Chondrocyte (in vitro differentiated cells): ENCODE results near the gene CD40. TPM values are rescaled to one million over a fixed set of nuclear protein-coding genes. Genes with fewer than 3 reads are reported as not detected.
"Not testable (repeated sequence)": the region's sequence is repeated elsewhere in the genome, so short reads cannot be mapped to it uniquely, and the experiment has no call there.

ENCODE experiments used
- DNase-seq: peaks from one replicate; pipeline ENCODE4 v3.0.0; 2021; ENCODE audit warnings: mixed read lengths, low spot score
- H3K27ac Mint-ChIP-seq: one replicate; pipeline ENCODE4 v1.8.0; 2021; ENCODE audit warnings: mild to moderate bottlenecking, moderate library complexity, mixed read lengths; ENCODE audit not compliant: unreplicated experiment
- H3K27me3 Mint-ChIP-seq: 2 replicates; pipeline ENCODE4 v1.8.0; 2021; ENCODE audit warnings: low read depth, mixed read lengths
- H3K36me3 Mint-ChIP-seq: 2 replicates; pipeline ENCODE4 v1.8.0; 2021; ENCODE audit warnings: low read depth, mixed read lengths
- H3K4me1 Mint-ChIP-seq: 2 replicates; pipeline ENCODE4 v1.8.0; 2021; ENCODE audit warnings: low read depth, mild to moderate bottlenecking, mixed read lengths
- H3K4me3 Mint-ChIP-seq: one replicate; pipeline ENCODE4 v1.8.0; 2021; ENCODE audit warnings: mild to moderate bottlenecking, moderate library complexity, mixed read lengths; ENCODE audit not compliant: unreplicated experiment
- H3K9me3 Mint-ChIP-seq: 2 replicates; pipeline ENCODE4 v1.8.0; 2021; ENCODE audit warnings: low read depth, mixed read lengths
- CTCF ChIP-seq: fragments of 200-600 bp; sonication (generic); IDR thresholded peaks from 2 replicates; pipeline ENCODE4 v1.5.0; 2021; ENCODE audit warnings: antibody characterized with exemption, mild to moderate bottlenecking, moderate library complexity
- total RNA-seq: library from RNA; stranded (reverse); gene quantifications from 3 replicates; pipeline ENCODE4 v1.2.1, GENCODE V29; 2021

Gene CD40
- total RNA-seq, 1 donor from 2014 or later: 2.5 TPM

GRCh38 chr20:46099491-46100287 is 18.4 kb upstream of the CD40 start:
- H3K4me1 Mint-ChIP-seq: no peaks in the 10 kb centered on the region
- DNase-seq: no peak
- H3K9me3 Mint-ChIP-seq: peaks cover 6% of the 10 kb centered on the region
- H3K36me3 Mint-ChIP-seq: peaks cover 2% of the 10 kb centered on the region
- no peak for TF ChIP-seq CTCF
- peaks cover 56% of the 10 kb centered on the region for H3K27me3 Mint-ChIP-seq
- H3K27ac Mint-ChIP-seq: no peak overlapping the region
- no peak overlapping the region for H3K4me3 Mint-ChIP-seq

DNA sequence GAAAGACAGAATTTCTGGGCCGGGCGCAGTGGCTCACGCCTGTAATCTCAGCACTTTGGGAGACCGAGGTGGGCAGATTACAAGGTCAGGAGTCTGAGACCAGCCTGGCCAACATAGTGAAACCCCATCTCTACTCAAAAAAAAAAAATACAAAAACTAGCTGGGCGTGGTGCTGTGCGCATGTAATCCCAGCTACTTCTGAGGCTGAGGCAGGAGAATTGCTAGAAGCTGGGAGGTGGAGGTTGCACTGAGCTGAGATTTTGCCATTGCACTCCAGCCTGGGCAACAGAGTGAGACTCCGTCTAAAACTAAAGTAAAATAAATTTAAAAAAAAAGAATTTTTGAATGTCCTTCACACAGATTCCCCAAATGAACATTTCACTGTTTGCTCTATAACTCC is 17.7 kb upstream of the CD40 start:
- not testable (repeated sequence) for H3K9me3 Mint-ChIP-seq, H3K4me1 Mint-ChIP-seq, H3K27ac Mint-ChIP-seq, H3K36me3 Mint-ChIP-seq, DNase-seq, H3K4me3 Mint-ChIP-seq
- peaks cover 59% of the 10 kb centered on the region for H3K27me3 Mint-ChIP-seq

GRCh38 chr20:46100988-46101387 is 17.1 kb upstream of the CD40 start:
- TF ChIP-seq CTCF: no peak
- Mint-ChIP-seq H3K4me3 (no peak overlapping the region), H3K36me3 (peaks cover 2% of the 10 kb centered on the region), H3K27me3 (peaks cover 56% of the 10 kb centered on the region), H3K27ac (no peak overlapping the region), H3K4me1 (no peaks in the 10 kb centered on the region), H3K9me3 (peaks cover 6% of the 10 kb centered on the region)
- DNase-seq: no peak

- Mint-ChIP-seq H3K36me3 (peaks cover 2% of the 10 kb centered on the region), H3K9me3 (peaks cover 6% of the 10 kb centered on the region), H3K4me1 (no peaks in the 10 kb centered on the region), H3K27me3 (peaks cover 53% of the 10 kb centered on the region), H3K4me3 (no peak overlapping the region), H3K27ac (no peak overlapping the region)
- no peak for TF ChIP-seq CTCF
- DNase-seq: no peak
Measured at GRCh38 chr20:46101957-46102356, 16.2 kb upstream of the CD40 start.

DNA sequence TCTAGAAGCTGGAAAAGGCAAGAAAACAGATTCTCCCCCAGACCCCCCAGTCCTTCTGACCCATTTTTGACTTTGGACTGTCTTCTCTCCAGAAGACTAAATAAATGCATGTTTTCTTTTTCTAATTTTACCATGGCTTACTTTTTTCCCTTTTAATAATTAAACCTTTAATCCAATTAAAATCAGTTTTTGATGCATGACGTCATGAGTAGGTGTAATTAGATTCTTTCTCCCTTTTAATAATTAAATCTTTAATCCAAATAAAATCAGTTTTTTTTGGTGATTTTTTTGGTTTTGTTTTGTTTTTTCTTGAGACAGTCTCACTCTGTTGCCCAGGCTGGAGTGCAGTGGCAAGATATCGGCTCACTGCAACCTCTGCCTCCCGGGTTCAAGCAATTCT is 15.2 kb upstream of the CD40 start:
- Mint-ChIP-seq H3K36me3 (peaks cover 2% of the 10 kb centered on the region), H3K4me1 (no peaks in the 10 kb centered on the region), H3K4me3 (no peak overlapping the region), H3K27ac (no peak overlapping the region), H3K9me3 (peaks cover 6% of the 10 kb centered on the region), H3K27me3 (peaks cover 58% of the 10 kb centered on the region)
- DNase-seq: no peak
- no peak for TF ChIP-seq CTCF

- Mint-ChIP-seq H3K27ac (no peak overlapping the region), H3K27me3 (peaks cover 57% of the 10 kb centered on the region), H3K9me3 (peaks cover 2% of the 10 kb centered on the region), H3K4me1 (no peaks in the 10 kb centered on the region), H3K36me3 (peaks cover 2% of the 10 kb centered on the region), H3K4me3 (no peak overlapping the region)
- DNase-seq: no peak
- no peak for TF ChIP-seq CTCF
Measured at GRCh38 chr20:46104262-46104661, 13.9 kb upstream of the CD40 start.
